ENCODE data around the gene CFI. TPM values are rescaled to one million over a fixed set of nuclear protein-coding genes. Genes with fewer than 3 reads are reported as not detected.

CFI gene
- total RNA-seq, 3 donors from 2014 or later, result 3.3 to 11.8 (median 6.6) TPM

GRCh38 chr4:109818268-109818667 is 16.5 kb upstream of the CFI start:
- ATAC-seq (no peak), DNase-seq (no peak)
- TF ChIP-seq, protein P1, sequence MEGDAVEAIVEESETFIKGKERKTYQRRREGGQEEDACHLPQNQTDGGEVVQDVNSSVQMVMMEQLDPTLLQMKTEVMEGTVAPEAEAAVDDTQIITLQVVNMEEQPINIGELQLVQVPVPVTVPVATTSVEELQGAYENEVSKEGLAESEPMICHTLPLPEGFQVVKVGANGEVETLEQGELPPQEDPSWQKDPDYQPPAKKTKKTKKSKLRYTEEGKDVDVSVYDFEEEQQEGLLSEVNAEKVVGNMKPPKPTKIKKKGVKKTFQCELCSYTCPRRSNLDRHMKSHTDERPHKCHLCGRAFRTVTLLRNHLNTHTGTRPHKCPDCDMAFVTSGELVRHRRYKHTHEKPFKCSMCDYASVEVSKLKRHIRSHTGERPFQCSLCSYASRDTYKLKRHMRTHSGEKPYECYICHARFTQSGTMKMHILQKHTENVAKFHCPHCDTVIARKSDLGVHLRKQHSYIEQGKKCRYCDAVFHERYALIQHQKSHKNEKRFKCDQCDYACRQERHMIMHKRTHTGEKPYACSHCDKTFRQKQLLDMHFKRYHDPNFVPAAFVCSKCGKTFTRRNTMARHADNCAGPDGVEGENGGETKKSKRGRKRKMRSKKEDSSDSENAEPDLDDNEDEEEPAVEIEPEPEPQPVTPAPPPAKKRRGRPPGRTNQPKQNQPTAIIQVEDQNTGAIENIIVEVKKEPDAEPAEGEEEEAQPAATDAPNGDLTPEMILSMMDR (IDR thresholded peaks at IDR 0.05), result no peak
- Histone ChIP-seq H3K4me3 (no peak overlapping the region), H3K4me1 (ENCODE audit: low read depth) (peaks cover 7% of the 10 kb centered on the region), H3K36me3 (ENCODE audit: low read depth) (no peaks in the 10 kb centered on the region), H3K9me3 (no peaks in the 10 kb centered on the region)
- intact Hi-C loops (cut with DNase I, micrococcal nuclease), result loop anchor here in 1 of 2 donors (10.0 kb wide), 1 partner anchor 393 kb away; no protein-coding TSS in a partner anchor

- DNase-seq (no peak), ATAC-seq (no peak)
- Histone ChIP-seq H3K4me1 (ENCODE audit: low read depth) (peaks cover 7% of the 10 kb centered on the region), H3K9me3 (no peaks in the 10 kb centered on the region), H3K4me3 (no peak overlapping the region), H3K36me3 (ENCODE audit: low read depth) (no peaks in the 10 kb centered on the region)
- TF ChIP-seq, protein P1 (IDR thresholded peaks at IDR 0.05), result no peak
- intact Hi-C loops (cut with DNase I, micrococcal nuclease), result loop anchor here in 1 of 2 donors (10.0 kb wide), 1 partner anchor 392 kb away; no protein-coding TSS in a partner anchor
Measured at GRCh38 chr4:109816894-109817293, 15.1 kb upstream of the CFI start.

- Histone ChIP-seq H3K9me3 (no peaks in the 10 kb centered on the region), H3K4me1 (ENCODE audit: low read depth) (peaks cover 7% of the 10 kb centered on the region), H3K36me3 (ENCODE audit: low read depth) (no peaks in the 10 kb centered on the region), H3K4me3 (peak overlapping the region; percentile 46)
- DNase-seq, result peak; percentile 25 to 61 (median 52)
- TF ChIP-seq, protein P1 (IDR thresholded peaks at IDR 0.05), result no peak
- ATAC-seq, result peak; percentile 13
- intact Hi-C loops (cut with DNase I, micrococcal nuclease), result loop anchor here in 1 of 2 donors (10.0 kb wide), 1 partner anchor 391 kb away; no protein-coding TSS in a partner anchor
Measured at GRCh38 chr4:109816082-109816442, 14.3 kb upstream of the CFI start.

GRCh38 chr4:109815151-109816081 is 13.6 kb upstream of the CFI start, which contains the start of gene GAR1:
Gene GAR1, plus strand, starts transcription at chr4:109815762. Its CDS starts 403 bp downstream, at chr4:109816165.
- intact Hi-C loops (cut with DNase I, micrococcal nuclease), result loop anchor here in 1 of 2 donors (10.0 kb wide), 1 partner anchor 391 kb away; no protein-coding TSS in a partner anchor
- TF ChIP-seq, protein P1 (IDR thresholded peaks at IDR 0.05), result no peak
- Histone ChIP-seq H3K36me3 (ENCODE audit: low read depth) (no peaks in the 10 kb centered on the region), H3K4me3 (peak within 1 kb of the TSS; percentile 46), H3K9me3 (no peaks in the 10 kb centered on the region), H3K4me1 (ENCODE audit: low read depth) (peaks cover 7% of the 10 kb centered on the region)
- ATAC-seq, result peak; percentile 99
- DNase-seq, result peak; percentile 92 to 97 (median 95)

- intact Hi-C loops (cut with DNase I, micrococcal nuclease), result loop anchor here in 1 of 2 donors (10.0 kb wide), 1 partner anchor 387 kb away; no protein-coding TSS in a partner anchor
Measured at GRCh38 chr4:109811707-109812106, 9.9 kb upstream of the CFI start.

More at GRCh38 chr4:109811707-109812106, 9.9 kb upstream of the CFI start:
- Histone ChIP-seq H3K4me1 (ENCODE audit: low read depth) (peaks cover 6% of the 10 kb centered on the region), H3K36me3 (ENCODE audit: low read depth) (no peaks in the 10 kb centered on the region), H3K4me3 (no peak overlapping the region), H3K9me3 (no peaks in the 10 kb centered on the region)
- TF ChIP-seq, protein P1 (IDR thresholded peaks at IDR 0.05), result no peak
- no peak for DNase-seq
- no peak for ATAC-seq
